Measurements from ENCODE around the gene CCNL2.

Gene CCNL2

DNA sequence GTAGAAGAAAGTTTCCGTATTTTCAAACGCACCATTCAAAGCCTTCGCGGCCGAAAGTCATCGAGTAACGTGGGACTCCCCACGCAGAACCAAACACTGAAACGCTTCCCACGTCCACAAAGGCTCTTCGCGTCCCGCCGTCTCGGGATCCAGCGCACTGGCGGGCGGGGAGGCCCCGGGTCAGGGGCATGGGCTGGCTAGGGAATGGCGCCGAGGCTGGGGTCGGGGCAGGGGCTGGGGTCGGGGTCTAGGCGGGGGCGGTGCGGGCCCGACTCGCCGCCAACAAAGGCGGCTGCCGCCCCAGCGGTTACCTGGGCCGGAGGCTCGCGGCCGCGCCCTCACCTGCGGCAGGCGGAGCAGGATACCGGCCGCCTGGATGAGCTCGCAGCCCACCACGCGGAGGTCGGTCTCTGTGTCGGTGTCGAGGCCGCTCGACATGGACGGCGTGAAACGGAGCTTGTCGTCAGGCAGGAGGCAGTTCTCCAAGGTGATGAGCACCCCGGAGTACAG lies 403 bp downstream of the CCNL2 start:
- TF ChIP-seq, protein P1, sequence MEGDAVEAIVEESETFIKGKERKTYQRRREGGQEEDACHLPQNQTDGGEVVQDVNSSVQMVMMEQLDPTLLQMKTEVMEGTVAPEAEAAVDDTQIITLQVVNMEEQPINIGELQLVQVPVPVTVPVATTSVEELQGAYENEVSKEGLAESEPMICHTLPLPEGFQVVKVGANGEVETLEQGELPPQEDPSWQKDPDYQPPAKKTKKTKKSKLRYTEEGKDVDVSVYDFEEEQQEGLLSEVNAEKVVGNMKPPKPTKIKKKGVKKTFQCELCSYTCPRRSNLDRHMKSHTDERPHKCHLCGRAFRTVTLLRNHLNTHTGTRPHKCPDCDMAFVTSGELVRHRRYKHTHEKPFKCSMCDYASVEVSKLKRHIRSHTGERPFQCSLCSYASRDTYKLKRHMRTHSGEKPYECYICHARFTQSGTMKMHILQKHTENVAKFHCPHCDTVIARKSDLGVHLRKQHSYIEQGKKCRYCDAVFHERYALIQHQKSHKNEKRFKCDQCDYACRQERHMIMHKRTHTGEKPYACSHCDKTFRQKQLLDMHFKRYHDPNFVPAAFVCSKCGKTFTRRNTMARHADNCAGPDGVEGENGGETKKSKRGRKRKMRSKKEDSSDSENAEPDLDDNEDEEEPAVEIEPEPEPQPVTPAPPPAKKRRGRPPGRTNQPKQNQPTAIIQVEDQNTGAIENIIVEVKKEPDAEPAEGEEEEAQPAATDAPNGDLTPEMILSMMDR (IDR thresholded peaks at IDR 0.05; ENCODE audit: insufficient read depth, low read depth, low read length, missing control alignments), result no peak
- DNase-seq (ENCODE audit: low read depth), result no peak
- peak overlapping the region; percentile 86 for H3K4me3 ChIP-seq (ENCODE audit: low read length)

DNA sequence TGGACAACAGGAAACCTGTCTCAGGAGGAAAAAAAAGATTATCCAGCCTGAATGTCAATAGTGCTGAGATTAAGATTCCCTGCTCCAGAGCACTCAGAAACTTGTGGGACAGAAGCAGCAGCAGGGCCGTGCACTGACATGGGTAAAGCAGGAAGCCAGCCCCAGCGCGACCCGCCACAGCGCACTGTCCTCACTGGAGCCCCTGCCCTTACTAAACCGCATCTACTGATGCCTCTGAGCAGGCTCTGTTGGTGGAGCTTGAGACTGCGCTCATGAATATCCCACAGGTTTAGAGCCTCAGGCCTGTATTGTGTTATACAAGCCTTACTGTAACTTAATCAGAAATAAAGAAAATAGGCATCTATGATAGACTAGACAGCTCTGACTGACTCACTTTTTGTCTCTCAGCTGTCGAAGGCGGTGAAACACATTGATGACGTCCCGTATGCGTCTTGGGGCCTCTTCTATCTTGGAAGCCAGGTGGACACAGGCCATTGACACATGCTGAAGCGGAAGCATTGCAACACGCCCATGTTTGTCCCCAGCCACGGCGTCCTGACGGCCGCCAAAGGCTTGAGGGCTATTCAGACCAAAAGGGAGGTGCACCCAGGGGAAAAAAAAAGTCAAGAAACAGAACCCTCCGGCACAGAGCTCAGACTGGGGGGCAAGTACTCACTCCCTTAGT lies 1.2 kb downstream of the CCNL2 start:
- peak overlapping the region; percentile 86 for H3K4me3 ChIP-seq (ENCODE audit: low read length)
- TF ChIP-seq, protein P1 (IDR thresholded peaks at IDR 0.05; ENCODE audit: insufficient read depth, low read depth, low read length, missing control alignments), result no peak
- peak; percentile 70 for DNase-seq (ENCODE audit: low read depth)

DNA sequence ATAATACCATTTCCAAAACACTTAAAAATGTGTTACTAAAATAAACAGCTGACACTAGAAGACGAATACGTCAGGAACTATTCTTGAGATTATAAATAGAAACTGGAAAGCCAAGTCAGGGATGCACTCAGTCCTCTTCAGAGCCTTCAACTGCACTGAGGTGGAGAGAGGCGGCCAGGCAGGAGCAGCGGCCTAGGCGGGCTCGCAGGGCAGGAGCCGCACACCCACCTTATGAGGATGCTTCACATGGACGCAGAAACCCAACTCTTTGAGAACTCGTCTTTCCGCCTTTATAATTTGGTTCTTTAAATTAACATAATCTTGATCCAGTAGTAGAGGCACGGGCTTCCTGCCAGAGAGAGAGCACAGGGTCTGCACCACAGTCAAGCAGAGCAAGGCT lies 4.0 kb downstream of the CCNL2 start:
- TF ChIP-seq, protein P1 (IDR thresholded peaks at IDR 0.05; ENCODE audit: insufficient read depth, low read depth, low read length, missing control alignments), result no peak
- no peak overlapping the region for H3K4me3 ChIP-seq (ENCODE audit: low read length)
- DNase-seq (ENCODE audit: low read depth), result no peak

DNA sequence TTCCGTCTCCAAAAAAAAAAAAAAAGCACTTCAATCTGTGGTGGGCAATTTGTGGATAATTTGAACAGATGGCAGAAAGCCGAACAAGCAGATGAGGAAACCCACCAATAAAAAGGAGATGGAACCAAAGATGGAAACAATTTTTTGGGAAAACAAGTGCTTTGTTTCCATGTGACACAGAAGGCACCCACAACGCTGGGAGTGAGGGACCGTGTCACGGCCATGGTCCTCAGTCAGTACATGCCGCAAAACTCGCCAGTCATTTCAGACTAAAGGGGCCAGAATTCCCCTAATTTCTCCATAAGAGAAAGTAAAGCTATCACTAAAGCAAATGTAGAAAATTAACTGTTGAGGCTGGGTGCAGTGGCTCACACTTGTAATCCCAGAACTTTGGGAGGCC lies 5.0 kb downstream of the CCNL2 start:
- TF ChIP-seq, protein P1 (IDR thresholded peaks at IDR 0.05; ENCODE audit: insufficient read depth, low read depth, low read length, missing control alignments), result no peak
- no peak for DNase-seq (ENCODE audit: low read depth)
- H3K4me3 ChIP-seq (ENCODE audit: low read length), result no peak overlapping the region

DNA sequence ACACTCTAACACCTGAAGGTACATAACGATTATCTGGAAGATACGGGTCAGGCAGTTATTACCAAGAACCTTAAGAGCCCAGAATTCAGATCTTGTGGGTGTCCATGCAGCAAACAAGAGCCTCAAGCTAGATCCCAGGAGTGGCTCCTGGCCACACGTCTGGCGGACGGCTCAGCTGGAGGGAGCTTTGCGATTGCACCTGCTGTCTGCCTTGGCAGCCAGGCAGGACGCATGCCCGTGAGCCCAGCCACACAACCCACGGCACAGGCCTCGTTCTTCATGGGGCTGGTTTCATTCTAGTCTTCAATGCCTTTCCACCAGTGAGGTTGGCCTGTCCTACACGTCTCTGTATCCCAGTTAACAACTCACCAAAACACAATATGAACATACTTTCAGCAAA lies 5.7 kb downstream of the CCNL2 start:
- TF ChIP-seq, protein P1 (IDR thresholded peaks at IDR 0.05; ENCODE audit: insufficient read depth, low read depth, low read length, missing control alignments), result no peak
- DNase-seq (ENCODE audit: low read depth), result no peak
- H3K4me3 ChIP-seq (ENCODE audit: low read length), result no peak overlapping the region

DNA sequence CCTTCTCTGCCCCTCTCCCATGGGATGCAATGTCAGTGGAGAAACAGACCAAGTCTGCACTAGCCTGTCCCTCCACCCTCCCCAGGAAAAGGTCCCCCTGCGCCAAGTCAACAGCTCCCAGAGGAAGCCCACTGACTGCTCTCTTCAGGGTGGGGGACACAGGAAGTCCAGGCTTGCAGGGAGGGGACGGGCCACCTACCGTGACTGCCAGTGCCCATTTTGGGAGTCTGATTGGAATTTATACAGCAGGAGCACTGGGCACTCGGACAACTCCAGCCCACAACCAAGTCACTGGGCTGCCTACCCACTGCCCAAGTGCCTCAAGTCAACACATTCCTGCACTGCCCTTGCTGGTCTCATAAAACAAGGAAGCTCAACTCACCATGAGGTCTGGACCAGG lies 6.1 kb downstream of the CCNL2 start:
- no peak overlapping the region for H3K4me3 ChIP-seq (ENCODE audit: low read length)
- DNase-seq (ENCODE audit: low read depth), result no peak
- TF ChIP-seq, protein P1 (IDR thresholded peaks at IDR 0.05; ENCODE audit: insufficient read depth, low read depth, low read length, missing control alignments), result no peak

DNA sequence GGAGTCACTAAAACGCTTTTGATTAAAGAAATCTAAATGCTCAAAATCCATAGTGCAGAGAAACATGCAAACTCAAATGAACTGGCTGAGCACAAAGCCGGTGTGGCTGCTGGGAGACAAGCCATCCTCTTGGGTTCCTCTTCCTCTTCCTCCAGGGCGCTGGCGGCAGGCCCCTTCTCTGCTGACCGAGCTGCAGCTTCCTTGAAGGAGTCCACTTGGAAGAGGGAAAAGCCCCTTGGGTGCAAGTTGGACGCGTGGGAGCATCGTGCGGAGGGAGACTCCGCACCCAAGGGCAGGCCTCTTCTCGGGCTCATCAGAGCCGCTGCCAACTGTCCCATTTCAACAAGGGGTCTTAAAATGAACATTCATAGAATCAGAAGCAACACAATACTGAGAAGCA lies 7.9 kb downstream of the CCNL2 start:
- no peak for DNase-seq (ENCODE audit: low read depth)
- TF ChIP-seq, protein P1 (IDR thresholded peaks at IDR 0.05; ENCODE audit: insufficient read depth, low read depth, low read length, missing control alignments), result no peak
- H3K4me3 ChIP-seq (ENCODE audit: low read length), result no peak overlapping the region

Data from epithelial cell of esophagus (primary cell).